ENCODE data around the gene KCNH5. TPM values are rescaled to one million over a fixed set of nuclear protein-coding genes. Genes with fewer than 3 reads are reported as not detected.
A peak's percentile ranks its signal among the peaks of the same experiment; 100 is the strongest.

The KCNH5 gene
- polyA plus RNA-seq, 2 of the 4 experiments (the other 2 are of a cell fraction): 0.01 TPM; not detected in 1

DNA sequence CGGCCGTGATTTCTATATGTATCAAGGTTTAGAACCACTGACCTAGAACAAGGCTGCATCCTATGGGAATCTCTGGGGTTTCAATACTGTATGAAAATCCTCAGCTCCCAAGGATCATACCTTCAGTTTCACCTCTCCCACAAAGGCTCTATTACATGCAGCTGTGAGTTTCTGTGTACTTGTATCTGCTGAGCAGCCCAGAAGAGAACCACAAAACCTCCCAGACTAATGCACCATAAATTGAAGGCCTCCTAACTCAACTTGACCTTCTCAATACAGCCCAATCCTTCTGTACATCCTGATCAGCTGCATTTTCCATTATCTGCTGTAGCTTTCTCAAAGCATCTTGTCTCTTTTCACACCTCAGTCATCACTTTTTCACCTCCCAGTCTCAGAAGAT, 5.4 kb upstream of the KCNH5 start (continued):
- TF ChIP-seq, protein P1, sequence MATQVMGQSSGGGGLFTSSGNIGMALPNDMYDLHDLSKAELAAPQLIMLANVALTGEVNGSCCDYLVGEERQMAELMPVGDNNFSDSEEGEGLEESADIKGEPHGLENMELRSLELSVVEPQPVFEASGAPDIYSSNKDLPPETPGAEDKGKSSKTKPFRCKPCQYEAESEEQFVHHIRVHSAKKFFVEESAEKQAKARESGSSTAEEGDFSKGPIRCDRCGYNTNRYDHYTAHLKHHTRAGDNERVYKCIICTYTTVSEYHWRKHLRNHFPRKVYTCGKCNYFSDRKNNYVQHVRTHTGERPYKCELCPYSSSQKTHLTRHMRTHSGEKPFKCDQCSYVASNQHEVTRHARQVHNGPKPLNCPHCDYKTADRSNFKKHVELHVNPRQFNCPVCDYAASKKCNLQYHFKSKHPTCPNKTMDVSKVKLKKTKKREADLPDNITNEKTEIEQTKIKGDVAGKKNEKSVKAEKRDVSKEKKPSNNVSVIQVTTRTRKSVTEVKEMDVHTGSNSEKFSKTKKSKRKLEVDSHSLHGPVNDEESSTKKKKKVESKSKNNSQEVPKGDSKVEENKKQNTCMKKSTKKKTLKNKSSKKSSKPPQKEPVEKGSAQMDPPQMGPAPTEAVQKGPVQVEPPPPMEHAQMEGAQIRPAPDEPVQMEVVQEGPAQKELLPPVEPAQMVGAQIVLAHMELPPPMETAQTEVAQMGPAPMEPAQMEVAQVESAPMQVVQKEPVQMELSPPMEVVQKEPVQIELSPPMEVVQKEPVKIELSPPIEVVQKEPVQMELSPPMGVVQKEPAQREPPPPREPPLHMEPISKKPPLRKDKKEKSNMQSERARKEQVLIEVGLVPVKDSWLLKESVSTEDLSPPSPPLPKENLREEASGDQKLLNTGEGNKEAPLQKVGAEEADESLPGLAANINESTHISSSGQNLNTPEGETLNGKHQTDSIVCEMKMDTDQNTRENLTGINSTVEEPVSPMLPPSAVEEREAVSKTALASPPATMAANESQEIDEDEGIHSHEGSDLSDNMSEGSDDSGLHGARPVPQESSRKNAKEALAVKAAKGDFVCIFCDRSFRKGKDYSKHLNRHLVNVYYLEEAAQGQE (IDR thresholded peaks at IDR 0.05): no peak
- TF ChIP-seq ZFP36 (IDR thresholded peaks at IDR 0.05; ENCODE audit: borderline replicate concordance, partially characterized antibody): no peak
- TF ChIP-seq EHMT2 (IDR thresholded peaks at IDR 0.05; ENCODE audit: low read depth): no peak
- TF ChIP-seq SREBF2 (IDR thresholded peaks at IDR 0.05): no peak
- TF ChIP-seq MAFK (IDR thresholded peaks at IDR 0.05; ENCODE audit: partially characterized antibody): no peak
- TF ChIP-seq EHF (CRISPR knock-in tag; IDR thresholded peaks at IDR 0.05): no peak
- TF ChIP-seq ZNF302 (CRISPR knock-in tag; IDR thresholded peaks at IDR 0.05): no peak

DNA sequence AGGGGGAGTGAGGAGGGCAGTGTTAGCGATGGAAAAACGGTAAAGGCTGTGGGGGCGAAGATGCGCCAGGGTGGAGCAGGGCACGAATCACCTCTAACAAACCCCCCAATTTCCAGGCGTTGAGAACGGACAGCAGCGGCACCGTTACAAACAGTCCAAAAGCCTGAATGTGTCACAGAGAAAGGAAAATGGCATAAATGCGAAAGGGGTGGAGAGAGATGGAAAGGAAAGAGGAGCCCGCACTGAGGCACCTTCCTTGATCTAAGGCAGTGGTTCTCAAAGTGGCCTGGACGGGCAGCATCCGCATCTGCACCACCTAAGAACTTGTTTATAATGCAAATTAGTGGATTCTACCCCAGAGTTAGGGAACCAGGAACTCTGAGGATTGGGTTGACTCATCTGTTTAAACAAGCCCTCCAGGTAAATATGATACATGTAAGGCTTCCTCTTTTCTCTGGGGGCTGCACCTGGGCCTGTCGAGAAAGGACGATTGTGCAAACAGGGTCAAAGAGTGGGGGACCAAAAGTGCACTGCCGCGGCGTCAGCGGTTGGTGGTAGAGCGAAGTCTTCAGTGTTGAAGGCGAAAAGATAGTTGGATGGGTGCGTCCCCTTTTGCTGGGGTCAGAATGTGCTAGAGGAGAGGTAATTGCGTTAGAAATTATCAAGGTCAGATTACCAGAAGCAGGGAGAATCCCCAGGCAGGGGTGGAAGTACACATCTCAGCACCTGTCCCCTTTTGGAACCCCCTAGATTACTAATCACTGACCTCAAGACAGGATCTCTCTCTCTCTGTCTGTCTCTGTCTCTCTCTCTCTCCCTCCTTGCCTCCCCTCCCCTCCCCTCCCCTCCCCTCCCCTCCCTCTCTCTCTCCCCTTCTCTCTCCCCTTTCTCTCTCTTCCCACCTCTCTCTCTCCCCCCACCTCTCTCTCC, 1.3 kb upstream of the KCNH5 start:
- Histone ChIP-seq H3K4me2 (peak overlapping the region; percentile 98), H3K9me3 (no peaks in the 10 kb centered on the region), H3K4me3 (peak overlapping the region; percentile 45; the same call in 2 of the 3 replicates), H3K4me1 (peaks cover 3% of the 10 kb centered on the region; the same call in 1 of the 3 replicates), H3K27ac (no peak overlapping the region)
- ATAC-seq (no peak), DNase-seq (ENCODE audit: low read depth in 1 of 2, low spot score in 1 of 2) (no peak), FAIRE-seq (no peak)
- ChIA-PET CTCF (no interaction called here), POLR2A (no interaction called here)
- WGBS (ENCODE audit: missing lambda C conversion rate): 42% methylated on average over 23 of the region's 23 CpGs
- TF ChIP-seq KDM5A (IDR thresholded peaks at IDR 0.05) (no peak), ESRRA (IDR thresholded peaks at IDR 0.05; ENCODE audit: borderline replicate concordance, low read length) (no peak), JUNB (IDR thresholded peaks at IDR 0.05) (no peak), KDM1A (IDR thresholded peaks at IDR 0.05; ENCODE audit: low read depth) (no peak), RAD21 (conservative IDR thresholded peaks at IDR 0.05 in 1 of 2, IDR thresholded peaks at IDR 0.05 in 1 of 2) (no peak), BHLHE40 (IDR thresholded peaks at IDR 0.05; ENCODE audit: low read depth, low read length) (no peak), EHF (CRISPR knock-in tag; IDR thresholded peaks at IDR 0.05) (no peak), ZFP36 (IDR thresholded peaks at IDR 0.05; ENCODE audit: borderline replicate concordance, partially characterized antibody) (no peak), FOXS1 (CRISPR knock-in tag; IDR thresholded peaks at IDR 0.05) (no peak), POLR2A (IDR thresholded peaks at IDR 0.05; ENCODE audit: low read length) (no peak), HEYL (CRISPR knock-in tag; IDR thresholded peaks at IDR 0.05) (no peak), RCOR1 (IDR thresholded peaks at IDR 0.05; ENCODE audit: low read depth, low read length) (no peak), POLR2AphosphoS2 (conservative IDR thresholded peaks at IDR 0.05; ENCODE audit: low read length) (no peak)
- TF ChIP-seq, protein P2, sequence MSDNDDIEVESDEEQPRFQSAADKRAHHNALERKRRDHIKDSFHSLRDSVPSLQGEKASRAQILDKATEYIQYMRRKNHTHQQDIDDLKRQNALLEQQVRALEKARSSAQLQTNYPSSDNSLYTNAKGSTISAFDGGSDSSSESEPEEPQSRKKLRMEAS (IDR thresholded peaks at IDR 0.05): no peak
- TF ChIP-seq, protein P3, sequence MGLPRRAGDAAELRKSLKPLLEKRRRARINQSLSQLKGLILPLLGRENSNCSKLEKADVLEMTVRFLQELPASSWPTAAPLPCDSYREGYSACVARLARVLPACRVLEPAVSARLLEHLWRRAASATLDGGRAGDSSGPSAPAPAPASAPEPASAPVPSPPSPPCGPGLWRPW (IDR thresholded peaks at IDR 0.05): no peak

All from A549 (cell line).